HuH-7.5 (cell line): Measurements from ENCODE around the gene RTN4.

Experiments used
- DNase-seq: peaks from one replicate; pipeline ENCODE4 v3.0.0; 2011; ENCODE audit warnings: low spot score

The RTN4 gene

DNA sequence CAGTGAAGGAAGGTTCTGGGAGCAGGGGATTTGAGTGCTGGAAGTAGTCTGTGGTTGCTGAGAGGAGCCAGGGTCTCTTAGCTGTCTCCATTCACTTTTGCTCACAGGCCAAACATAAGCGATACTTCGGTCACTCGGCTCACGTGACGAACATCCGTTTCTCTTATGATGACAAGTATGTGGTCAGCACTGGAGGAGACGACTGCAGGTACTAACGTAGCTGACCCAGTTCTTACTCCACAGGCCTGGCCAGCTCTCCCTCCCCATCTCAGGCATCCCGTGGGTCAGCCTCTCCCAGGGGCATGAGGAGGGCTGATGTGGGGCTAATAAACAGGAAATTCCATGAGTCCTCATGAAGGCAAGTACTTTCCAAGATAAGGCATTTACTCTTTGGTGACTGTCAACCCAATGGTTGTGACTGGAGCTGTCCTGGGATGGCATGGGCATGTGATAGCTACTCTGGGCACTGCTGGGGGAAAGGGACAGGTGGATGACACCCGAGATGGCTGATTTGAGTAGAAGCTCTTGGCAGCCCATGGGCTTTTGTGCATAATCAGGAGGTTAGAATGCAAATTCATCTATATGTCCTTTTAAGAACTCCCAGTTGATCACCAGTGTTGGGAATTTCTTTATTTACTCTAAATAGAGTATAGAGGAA is 81.6 kb downstream of the RTN4 start:
- DNase-seq = no peak

DNA sequence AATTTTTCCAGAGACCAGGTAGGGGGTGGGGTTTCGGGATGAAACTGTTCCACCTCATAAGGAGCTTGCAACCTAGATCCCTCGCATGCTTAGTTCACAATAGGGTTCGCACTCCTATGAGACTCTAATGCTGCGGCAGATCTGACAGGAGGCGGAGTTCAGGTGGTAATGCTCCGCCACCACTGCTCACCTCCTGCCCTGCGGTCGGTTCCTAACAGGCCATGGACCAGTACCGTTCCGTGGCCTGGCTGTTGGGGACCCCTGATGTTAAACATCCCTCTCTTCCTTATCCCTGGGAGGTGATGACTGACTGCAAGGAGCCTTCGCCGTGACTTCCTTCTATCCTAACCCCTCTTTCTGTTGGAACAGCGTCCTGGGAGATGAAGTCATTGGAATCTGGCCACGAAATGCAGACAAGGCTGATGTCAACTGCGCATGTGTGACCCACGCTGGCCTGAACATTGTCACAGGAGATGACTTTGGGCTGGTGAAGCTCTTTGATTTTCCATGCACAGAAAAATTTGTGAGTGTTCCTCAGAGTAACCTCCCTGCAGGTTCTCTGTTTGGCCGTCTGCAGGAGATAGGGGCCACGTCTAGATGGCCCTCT is 82.4 kb downstream of the RTN4 start:
- DNase-seq = no peak

DNA sequence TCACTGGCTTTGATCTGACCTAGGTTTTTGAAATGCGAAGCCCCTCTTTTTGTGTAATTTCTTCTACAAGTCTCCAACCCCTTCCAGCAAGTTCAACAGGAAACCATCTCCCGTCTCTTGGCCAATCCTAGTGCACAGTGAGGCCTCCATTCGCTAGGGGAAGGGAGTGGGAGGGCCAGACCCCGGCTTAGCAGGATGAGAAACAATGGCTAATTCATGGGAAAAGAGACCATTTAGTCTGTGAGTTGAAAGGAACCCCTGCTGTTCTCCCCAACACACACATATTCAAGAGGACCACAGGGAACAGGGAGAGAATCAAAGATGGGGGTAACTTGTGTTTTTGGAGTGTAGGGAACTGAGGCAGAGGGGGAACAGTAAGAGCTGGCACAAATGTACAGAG is 83.0 kb downstream of the RTN4 start:
- DNase-seq = no peak

DNA sequence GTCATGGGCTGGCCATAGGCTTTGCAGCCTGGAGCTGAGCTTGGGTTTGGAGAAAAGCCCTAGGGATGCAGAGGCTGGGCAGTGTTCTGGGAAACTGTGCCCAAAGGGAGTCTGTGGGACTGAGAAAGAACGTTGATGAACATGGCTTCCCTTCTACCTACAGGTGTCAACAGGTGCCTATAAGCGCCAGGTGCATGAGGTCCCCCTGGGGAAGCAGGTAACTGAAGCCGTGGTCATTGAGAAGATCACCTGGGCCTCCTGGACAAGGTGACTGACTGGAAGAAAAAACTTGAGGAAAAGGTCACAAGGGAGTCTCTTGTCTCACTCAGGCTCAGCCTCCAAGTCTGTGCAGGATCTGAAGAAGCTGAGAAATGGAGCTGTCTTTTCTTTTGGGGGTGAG is 83.4 kb downstream of the RTN4 start:
- DNase-seq = no peak

DNA sequence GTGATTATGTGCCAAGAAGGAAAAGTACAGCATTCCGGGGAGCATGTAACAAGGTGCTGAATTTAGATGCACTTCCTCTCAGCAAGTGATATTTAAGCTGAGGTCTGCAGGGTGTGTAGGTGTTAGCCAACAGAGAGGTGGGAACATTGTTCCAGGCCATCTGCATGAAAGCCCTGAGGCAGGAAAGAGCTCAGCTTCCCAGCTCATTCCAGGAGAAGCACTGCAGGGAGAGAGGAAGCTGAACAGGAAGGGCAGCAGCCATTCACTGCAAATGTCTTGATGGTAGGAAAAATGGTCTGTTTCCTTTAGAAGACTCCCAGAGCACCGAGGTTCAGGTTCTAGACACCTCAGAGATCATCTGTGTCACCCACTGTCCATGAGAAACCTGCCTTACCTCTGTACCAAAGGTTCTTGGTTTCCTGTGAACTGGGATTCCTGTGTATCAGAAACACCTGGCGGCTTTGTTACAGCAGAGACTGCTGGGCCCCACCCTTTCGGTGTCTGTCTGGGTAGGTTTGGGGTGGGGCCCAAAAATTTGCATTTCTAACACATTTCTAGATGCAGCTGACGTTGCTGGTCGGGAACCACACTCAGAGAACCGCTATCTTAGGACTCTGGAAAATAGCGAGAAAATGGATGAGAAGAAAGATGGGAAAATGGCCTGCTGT is 84.0 kb downstream of the RTN4 start:
- no peak for DNase-seq

DNA sequence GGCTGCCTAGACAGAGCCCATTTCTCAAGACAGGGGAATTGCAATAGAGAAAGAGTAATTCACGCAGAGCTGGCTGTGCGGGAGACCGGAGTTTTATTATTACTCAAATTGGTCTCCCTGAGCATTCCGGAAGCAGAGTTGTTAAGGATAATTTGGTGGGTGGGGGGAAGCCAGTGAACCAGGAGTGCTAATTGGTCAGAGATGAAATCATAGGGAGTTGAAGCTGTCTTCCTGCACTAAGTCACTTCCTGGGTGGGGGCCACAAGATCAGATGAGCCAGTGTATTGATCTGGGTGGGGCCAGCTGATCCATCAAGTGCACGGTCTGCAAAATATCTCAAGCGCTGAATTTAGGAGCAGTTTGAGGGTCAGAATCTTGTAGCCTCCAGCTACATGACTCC is 84.8 kb downstream of the RTN4 start:
- no peak for DNase-seq

DNA sequence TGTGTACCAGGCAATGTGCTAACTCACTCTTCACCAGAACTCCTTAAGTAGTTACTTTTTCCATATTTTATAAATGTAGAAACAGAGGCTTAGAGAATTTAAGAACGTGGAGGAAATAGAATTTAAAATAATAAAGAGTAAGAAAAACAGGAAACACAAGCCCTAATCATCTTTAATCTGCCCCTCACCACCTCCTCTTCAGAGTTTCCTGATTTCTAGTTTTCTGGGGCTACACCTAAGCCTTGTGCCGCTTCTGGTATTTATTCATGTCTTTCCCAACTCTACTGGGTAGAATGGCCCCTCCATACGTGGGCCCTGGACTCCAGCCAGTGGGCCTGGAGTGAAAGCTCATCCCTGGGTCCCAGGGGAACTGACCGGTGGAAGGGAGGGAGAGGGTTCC is 85.4 kb downstream of the RTN4 start:
- no peak for DNase-seq

DNA sequence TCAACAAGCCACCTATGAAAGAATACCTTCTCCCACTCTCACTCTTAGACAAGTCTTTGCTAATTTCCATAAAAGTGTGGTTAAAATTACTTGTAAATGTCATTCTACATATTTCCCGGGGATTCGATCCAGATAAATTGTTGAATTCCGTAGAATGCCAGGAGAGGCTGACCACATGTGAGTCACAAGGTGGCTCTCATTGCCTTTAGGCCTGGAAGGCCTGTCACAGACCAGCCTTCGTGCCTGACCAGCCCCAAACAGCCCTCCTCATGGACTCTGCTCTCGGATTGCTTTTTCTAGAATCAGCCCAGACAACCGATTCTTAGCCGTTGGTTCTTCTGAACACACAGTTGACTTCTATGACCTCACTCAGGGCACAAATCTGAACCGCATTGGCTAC is 86.0 kb downstream of the RTN4 start:
- no peak for DNase-seq

DNA sequence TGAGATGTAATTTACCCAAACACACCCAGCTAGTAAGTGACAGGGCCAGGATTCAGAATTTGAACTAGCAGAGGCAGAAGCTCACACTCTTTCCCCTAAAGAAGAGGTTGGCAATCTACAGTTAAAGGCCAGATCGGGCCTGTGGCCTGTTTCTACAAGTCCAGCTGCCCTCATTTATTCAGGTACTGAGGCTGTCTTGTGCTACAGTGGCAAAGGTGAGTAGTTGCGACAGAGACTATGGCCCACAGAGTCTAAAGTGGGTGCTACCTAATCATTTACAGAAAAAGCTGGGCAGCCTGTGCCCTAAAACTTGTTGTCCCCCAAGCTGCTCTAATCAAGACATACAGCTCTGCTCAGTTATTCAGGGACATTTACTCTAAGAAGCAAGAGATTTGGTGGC is 86.8 kb downstream of the RTN4 start:
- DNase-seq = no peak

DNA sequence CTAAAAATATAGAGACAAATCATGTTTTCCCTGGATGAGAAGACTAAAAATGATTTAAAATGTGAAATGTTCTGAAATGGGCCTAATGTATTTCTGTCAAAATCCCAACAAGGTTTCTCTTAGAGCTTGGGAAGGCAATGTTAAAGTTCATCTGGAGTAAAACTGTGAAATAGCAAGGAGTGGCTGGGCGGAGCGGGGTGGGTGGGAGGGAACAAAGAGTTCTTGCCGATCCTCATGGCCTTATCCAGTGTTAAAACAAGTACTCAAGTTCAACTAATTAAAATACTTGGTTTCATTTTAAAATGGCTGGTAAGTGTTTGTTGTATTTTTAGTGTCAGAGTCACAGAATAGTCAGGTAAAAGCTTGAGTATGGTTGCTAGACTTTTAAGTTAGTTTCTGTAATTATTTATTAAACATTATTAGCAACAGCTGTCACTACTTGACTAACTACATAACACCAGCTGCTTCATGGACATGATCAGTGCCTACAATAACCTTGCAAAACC is 87.3 kb downstream of the RTN4 start:
- DNase-seq = no peak

DNA sequence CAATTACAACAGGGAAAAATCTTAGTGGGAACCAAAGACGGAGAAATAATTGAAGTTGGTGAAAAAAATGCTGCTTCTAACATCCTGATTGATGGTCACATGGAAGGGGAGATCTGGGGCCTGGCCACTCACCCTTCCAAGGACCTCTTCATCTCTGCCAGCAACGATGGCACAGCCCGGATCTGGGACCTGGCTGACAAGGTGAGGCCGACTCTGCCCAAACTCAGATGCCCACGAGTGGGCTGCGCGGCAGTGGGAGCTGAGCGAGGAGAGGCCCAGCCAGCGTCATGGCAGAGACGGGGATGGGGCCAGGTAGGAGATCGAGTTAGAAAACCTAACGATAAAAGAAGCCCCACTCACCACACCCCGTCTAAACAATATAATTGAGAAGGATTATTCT is 87.7 kb downstream of the RTN4 start:
- no peak for DNase-seq

DNA sequence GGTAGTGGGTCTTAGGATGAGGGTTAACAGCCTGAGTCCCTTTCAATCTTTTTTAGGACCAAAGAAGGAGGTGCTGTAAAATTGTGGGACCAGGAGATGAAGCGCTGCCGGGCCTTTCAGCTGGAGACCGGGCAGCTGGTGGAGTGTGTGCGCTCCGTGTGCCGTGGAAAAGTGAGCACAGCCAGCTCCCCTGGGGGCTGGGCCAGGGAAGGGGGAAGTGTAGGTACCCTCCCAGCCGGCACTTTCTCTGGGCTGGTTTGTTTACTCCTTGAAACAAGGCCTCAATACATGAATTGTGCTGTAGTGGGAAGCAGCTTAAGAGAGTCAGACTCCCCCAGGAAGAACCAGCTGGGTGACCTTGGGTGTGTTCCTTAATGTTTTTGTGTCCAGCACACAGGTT is 90.1 kb downstream of the RTN4 start:
- no peak for DNase-seq

DNA sequence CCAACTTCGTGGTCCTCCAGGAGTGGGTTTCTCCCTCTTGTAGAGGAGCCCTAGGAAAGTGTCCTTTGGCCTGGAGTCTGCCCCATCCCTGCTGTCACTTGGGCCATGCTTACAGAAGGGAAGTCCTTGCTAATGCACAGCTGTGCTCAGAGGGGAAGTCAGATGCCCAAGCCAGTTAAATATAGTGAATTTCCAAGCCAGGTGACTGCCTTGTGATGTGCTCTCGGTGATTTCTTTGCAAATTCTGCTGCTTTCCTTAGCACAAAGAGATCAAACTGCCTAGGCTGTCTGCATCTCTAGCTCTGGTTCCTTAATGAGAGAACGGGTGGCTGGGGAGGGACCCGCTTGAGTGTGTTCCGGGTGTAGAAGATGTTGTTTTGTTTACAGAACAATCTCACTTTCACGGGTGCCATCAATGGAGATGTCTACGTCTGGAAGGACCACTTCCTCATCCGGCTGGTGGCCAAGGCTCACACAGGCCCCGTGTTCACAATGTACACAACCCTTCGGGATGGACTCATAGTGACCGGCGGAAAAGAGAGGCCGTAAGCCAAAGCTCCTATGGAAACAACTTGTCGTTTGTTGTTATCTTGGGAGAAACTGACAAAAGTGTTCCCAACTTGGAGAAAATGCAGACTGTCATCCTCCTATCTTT is 91.4 kb downstream of the RTN4 start:
- no peak for DNase-seq

DNA sequence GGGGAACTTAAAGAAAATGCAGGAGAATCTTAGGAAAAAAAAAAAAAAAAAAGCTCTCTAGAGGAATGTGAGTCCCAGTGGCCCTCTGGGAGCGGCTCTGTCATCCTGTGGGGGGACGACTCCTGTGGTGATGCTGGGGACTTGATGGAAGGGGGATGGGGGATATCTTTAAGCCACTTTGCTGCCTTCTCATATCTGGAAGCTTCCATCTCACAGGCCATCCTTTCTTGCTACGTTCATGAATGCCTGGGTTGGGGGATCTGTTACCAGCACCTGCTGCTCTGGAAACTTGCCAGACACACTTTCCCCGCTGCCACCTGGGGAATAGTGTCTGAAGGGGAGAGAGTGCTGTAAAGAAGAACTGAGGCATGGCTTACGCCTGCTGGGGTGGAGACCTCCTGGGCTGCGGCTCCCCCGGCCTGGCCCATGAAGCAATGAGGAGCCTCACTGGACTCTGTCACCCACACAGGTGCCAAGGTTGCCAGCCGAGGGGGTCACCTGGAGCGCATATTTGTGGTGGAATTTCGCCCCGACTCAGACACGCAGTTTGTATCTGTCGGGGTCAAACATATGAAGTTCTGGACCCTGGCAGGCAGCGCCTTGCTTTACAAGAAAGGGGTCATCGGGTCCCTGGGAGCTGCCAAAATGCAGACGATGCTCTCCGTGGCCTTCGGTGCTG is 92.8 kb downstream of the RTN4 start:
- DNase-seq = no peak

DNA sequence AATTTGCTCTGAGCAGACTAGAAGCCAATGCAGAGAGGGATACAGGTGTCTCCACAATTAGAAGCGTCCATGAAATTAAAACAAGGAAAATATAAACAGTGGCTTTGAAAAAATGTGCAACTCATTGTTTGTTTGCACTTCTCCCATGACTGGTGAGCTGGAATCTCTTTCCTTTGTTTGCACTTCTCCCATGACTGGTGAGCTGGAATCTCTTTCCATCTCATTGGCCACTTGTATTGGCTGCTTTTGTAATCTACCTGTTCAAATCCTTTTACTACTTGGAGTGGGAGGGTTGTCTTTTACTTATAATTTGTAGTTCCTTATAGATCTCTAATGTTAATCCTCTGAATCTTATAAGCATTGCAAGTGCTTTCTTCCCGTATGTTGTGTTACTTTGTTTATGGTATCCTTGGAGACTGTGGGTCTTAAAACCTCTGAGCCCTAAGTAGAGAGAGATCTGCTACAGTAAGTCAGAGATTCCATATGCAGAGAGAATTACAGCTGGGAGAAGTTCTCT is 94.1 kb downstream of the RTN4 start:
- no peak for DNase-seq

DNA sequence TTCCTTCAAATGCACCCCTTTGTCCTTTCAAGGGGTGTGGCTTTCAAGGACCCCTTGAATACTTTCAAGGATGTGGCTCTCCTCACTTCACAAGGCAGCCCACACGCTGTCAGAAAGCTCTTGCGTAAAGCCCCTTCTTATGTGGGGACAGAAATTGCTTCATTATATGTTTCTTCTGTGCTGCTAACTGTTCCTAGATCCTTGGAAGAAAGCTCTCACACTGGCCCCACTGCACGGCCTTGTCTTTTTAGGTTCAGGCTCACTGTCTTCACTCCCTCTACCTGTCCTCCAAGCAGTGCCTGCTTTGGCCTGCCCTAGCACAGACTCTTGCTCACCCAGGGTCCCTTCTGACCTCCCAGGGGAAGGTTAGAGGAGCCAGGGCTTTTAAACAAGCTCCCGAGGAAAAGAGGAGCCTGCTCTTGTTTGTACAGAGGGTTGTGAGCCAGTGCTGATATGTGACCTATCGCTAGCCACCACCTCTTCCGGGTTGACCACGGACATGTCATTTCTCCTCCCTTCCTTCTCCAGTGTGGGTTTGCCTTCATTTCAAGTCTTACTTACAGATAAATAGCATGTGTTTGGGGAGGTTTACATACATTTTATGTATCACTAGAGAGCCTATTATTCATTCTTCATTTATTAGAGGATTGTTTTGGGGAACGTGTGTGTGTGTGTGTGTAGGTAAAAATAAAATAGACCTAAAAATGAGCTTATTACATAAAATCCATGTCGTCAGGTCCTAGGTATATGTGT is 94.7 kb downstream of the RTN4 start:
- no peak for DNase-seq

DNA sequence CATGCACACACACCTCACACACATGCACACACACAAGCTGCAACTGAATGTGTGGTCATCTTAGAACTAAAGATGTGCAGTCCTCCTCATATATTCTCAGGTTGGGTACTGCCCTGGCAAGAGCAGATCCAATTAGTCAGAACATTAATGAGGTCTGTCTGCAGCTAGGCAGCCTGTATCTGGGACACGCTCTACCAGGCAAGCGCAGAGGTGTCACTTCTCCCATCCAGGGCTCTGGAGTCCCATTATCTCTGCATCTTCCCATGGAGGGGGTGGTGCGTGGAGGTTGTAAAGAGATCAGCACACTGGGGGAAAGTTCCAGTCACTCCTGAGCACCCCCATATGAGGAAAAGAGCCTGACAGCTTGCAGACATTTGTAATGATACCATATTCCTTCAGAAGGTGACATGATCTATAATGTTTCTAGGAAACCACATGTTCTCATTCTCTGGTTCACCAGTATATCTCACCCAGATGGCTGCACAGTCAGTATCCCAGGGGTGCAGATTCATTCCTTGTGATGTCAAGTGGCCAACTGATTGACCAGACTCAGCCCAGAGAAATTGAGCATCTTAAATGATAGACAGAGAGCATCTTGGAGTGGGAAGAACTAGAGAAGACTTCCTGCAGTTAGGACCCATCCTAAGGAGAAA is 95.4 kb downstream of the RTN4 start:
- DNase-seq = no peak

DNA sequence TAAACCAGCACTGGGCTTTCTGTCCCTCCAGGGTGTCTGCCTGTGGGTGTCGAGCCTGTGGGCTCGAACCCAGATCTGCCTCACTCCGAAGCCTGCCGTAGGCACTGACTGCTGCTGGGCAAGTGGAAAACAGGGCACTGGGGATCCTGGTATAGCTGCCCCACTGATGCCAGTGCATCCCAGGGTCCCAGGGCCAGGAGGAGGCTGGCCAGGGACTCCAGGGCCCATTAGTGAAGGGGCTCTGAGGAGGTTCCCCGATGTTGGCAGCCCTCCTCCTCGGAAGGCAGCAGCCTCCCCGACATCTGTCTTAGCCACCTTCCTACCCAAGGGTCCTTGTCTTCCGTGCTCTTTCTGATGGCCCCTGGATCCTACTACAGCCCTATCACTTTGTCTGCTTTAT is 96.1 kb downstream of the RTN4 start:
- no peak for DNase-seq

DNA sequence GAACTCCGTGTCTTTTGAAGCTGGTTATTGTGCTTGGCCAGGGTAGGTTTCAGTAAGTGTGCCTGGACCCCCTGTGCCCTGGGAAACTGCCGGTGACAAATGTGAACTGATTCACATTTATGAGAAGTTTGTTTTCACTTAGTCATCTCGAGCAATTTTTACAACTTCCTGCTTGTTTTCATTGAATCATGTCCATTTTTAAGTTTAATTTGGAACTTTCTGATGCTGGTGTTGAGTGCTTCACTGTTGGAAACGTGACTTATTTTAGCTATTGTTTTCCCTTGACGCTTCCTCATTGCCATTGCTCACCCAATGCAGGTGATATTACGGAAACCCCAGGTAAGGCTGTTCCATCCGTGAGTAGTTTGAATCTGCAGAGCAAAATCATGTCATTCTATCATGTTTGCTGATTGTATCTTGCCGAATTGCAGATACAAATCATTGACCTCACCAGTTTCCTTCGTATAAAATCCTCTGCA is 97.2 kb downstream of the RTN4 start:
- DNase-seq = no peak

DNA sequence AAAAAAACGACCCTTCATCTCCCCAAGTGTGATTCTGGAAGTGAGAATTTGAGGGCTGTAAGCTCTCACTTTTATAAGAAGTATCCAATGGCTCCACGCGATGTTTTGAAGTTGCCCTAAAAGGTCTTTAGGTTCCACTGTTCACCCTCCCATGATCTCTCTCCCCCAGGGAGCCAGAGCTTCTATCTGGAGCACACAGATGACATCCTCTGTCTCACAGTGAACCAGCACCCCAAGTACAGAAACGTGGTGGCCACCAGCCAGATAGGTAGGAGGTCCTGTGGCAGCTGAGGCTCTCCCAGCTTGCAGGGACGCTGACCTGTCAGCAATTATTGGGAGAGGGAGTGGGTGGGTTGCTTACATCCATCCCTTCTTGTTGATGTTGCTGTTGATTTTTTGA is 97.8 kb downstream of the RTN4 start:
- DNase-seq = no peak

DNA sequence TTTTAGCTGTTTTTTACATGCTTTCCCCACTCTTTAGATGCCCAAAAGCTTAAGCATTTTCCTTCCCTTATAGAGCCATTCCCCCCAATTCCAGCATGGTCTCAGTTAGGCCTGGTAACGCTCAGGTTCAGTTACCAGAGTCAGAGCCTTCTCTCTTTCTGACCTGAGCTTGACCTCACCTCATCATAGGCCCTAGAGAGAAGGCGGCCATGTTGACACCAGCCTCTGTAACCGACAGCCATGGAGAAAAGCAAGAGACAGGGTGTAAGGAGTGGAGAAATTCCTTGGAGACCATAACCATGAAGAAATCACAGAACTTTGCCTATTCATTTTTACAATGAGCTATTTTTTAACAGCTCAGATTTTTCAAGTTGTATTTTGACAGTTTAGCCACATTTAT is 99.4 kb downstream of the RTN4 start:
- no peak for DNase-seq
